Cardiac muscle cell (in vitro differentiated cells and primary cell): ENCODE data around the gene KRT83. TPM values are rescaled to one million over a fixed set of nuclear protein-coding genes. Genes with fewer than 3 reads are reported as not detected.

ENCODE experiments used
- DNase-seq, 2 donors: peaks; one replicate each; pipeline versions ENCODE4 v3.0.0 to v3.0.0-alpha.2; 2010 to 2017; ENCODE audit warnings: low read depth in 1 of 2, low spot score in 1 of 2
- H3K27ac ChIP-seq: fragments of 200-600 bp; sonication (generic); 2 replicates; pipeline ENCODE4 v1.5.1; 2016
- H3K27me3 ChIP-seq: fragments of 200-600 bp; sonication (generic); 2 replicates; pipeline ENCODE4 v1.6.0; 2016; ENCODE audit warnings: control low read depth
- H3K36me3 ChIP-seq: fragments of 200-600 bp; sonication (generic); 2 replicates; pipeline ENCODE4 v1.5.1; 2016; ENCODE audit warnings: control low read depth
- H3K4me1 ChIP-seq: fragments of 200-600 bp; sonication (generic); 2 replicates; pipeline ENCODE4 v1.8.1; 2017; ENCODE audit warnings: low read depth, mild to moderate bottlenecking, mixed run types
- H3K4me3 ChIP-seq: fragments of 200-600 bp; sonication (generic); 2 replicates; pipeline ENCODE4 v1.5.1; 2016; ENCODE audit warnings: mild to moderate bottlenecking
- H3K9me3 ChIP-seq: fragments of 200-600 bp; sonication (generic); 2 replicates; pipeline ENCODE4 v1.5.1; 2017; ENCODE audit warnings: low read depth, mild to moderate bottlenecking, control low read depth
- polyA plus RNA-seq: library from polyadenylated mRNA; unstranded; fragments of >200 nt; fragmentation: Nextera tagmentation; extraction: Ambion mirVana; gene quantifications from 2 replicates; pipeline ENCODE4 v1.2.1, GENCODE V29; 2016
- total RNA-seq: library from RNA; depleted of rRNA; stranded (reverse); fragments of >200 nt; gene quantifications from 2 replicates; pipeline ENCODE4 v1.2.3, GENCODE V29; 2016
- TF ChIP-seq, protein P1 (sequence below): IDR thresholded peaks from 2 replicates; pipeline ENCODE4 v1.5.1; 2012; ENCODE audit warnings: low read depth, mild to moderate bottlenecking, low read length

Gene KRT83
- total RNA-seq: not detected in 2 replicates
- not detected in 2 replicates for polyA plus RNA-seq

DNA sequence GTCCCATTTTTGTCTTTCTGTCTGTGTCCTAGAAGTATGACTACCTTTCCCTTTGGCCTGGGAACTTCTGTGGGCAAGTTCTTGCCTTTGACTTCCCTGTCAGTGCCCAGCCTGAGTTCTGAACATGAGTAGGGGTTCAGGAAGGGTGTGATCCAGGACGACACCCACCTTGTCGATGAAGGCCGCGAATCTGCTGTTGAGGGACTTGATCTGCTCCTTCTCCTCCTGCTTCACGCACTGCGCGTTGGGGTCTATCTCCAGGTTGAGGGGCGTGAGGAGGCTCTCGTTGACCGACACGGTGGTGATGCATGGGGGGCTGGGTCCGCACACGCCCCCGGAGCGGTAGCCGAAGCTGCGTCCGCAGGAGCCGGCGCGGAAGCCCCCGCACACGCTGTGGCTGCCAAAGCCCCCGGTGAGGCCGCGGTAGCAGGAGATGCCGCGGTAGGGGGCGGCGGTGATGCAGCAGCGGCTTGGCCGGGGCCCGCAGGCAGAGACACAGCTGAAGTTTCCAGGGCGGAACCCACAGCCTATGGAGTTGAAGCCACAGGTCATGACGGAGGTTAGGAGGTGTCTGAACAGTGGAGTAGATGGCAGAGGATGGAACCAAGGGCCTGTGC is at the start of gene KRT83:
KRT83 (minus strand) TSS at position 615 of the 617 bp plus-strand sequence; CDS start at position 552, 63 bp downstream.
- DNase-seq: no peak
- peaks cover 69% of the 10 kb centered on the region for H3K27me3 ChIP-seq
- no peaks in the 10 kb centered on the region for H3K36me3 ChIP-seq
- no peak within 1 kb of the TSS for H3K27ac ChIP-seq
- TF ChIP-seq, protein P1, sequence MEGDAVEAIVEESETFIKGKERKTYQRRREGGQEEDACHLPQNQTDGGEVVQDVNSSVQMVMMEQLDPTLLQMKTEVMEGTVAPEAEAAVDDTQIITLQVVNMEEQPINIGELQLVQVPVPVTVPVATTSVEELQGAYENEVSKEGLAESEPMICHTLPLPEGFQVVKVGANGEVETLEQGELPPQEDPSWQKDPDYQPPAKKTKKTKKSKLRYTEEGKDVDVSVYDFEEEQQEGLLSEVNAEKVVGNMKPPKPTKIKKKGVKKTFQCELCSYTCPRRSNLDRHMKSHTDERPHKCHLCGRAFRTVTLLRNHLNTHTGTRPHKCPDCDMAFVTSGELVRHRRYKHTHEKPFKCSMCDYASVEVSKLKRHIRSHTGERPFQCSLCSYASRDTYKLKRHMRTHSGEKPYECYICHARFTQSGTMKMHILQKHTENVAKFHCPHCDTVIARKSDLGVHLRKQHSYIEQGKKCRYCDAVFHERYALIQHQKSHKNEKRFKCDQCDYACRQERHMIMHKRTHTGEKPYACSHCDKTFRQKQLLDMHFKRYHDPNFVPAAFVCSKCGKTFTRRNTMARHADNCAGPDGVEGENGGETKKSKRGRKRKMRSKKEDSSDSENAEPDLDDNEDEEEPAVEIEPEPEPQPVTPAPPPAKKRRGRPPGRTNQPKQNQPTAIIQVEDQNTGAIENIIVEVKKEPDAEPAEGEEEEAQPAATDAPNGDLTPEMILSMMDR: no peak
- no peaks in the 10 kb centered on the region for H3K4me1 ChIP-seq
- H3K9me3 ChIP-seq: no peaks in the 10 kb centered on the region
- H3K4me3 ChIP-seq: no peak within 1 kb of the TSS

DNA sequence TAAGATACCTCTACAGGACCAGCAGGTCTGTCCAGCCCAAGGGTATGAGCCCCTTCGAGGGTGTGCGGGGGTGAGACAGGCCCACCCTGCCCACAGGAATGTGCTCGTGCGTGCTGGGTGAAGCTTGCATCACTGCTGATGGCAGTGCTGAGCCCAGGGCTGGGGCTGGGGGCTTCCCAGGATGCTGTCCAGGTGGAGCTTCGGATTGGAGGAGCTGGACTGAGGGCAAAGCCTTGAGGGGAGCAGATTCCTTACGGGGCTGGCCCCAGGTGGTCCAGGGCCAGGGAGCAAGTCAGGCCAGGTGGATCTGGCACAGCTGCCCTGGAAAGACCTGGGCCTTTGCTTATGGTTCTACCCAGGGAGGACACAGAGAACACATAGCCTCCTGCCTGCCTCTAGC is 48.6 kb upstream of the KRT83 start:
- H3K36me3 ChIP-seq: no peaks in the 10 kb centered on the region
- no peak for DNase-seq
- peaks cover 46% of the 10 kb centered on the region for H3K27me3 ChIP-seq
- TF ChIP-seq, protein P1: no peak
- H3K4me3 ChIP-seq: no peak overlapping the region
- no peak overlapping the region for H3K27ac ChIP-seq
- no peaks in the 10 kb centered on the region for H3K9me3 ChIP-seq
- H3K4me1 ChIP-seq: no peaks in the 10 kb centered on the region

DNA sequence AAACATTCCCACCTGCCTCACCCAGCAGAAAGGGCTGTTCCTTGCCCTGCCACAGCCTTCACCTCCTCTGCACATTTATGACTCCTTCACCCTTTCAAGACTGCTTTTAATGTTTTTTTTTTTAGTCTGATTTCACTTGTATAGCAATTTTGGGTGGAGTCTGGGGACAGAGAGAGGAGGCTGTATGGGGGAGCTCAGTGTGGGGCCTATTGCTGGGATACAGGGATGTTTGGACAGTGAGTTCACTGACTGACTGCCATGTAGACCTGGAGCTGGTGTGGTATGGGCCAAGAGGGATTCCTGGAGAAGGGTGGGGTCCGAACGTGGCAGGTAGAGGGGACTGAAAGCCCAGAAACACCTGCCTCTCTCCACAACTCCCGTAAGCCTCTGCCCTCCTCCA is 48.0 kb upstream of the KRT83 start:
- Histone ChIP-seq H3K4me3 (no peak overlapping the region), H3K27me3 (peaks cover 52% of the 10 kb centered on the region), H3K36me3 (no peaks in the 10 kb centered on the region), H3K4me1 (no peaks in the 10 kb centered on the region), H3K9me3 (no peaks in the 10 kb centered on the region), H3K27ac (no peak overlapping the region)
- no peak for DNase-seq
- TF ChIP-seq, protein P1: no peak

DNA sequence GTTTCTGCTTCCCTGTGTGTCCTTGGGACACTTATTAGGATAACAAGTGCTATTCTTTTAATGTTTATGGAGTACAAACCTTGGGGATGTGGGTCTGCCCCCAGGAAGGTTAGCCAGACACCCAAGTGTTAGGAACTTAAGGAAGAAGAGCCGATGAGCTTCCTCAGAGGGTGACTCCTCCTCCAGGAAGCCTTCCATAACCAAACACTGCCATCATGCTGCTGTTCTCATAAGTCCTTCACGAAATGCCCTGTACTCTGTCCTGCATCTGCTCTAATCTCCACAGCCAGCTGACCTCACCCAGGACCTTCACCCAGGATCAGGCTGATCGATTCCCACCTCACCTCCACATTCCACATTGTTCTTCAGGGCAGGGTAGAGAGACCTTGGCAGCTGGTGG is 47.3 kb upstream of the KRT83 start:
- Histone ChIP-seq H3K27ac (no peak overlapping the region), H3K27me3 (peaks cover 57% of the 10 kb centered on the region), H3K36me3 (no peaks in the 10 kb centered on the region), H3K4me1 (no peaks in the 10 kb centered on the region), H3K9me3 (no peaks in the 10 kb centered on the region), H3K4me3 (no peak overlapping the region)
- DNase-seq: no peak
- TF ChIP-seq, protein P1: no peak

DNA sequence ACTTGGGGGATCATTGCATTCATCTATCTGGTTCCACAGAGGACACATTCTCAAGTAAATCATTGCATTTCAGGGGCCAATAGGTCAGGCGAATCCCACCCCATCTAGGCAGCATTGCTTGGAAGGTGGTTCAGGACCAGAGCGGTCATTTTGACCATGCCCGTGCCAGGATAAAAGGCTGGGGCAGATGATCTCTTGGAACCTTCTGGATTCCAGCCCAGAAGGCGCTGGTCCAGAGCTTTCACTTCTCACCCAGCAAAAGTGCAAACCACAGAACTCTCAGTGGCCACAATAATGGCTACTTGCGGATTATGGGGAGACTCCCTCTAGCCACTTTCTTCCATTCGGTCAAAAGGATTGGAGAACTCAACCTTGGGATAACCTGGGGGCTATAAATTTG is 46.7 kb upstream of the KRT83 start:
- Histone ChIP-seq H3K4me3 (no peak overlapping the region), H3K27me3 (peaks cover 59% of the 10 kb centered on the region), H3K27ac (no peak overlapping the region), H3K9me3 (no peaks in the 10 kb centered on the region), H3K36me3 (no peaks in the 10 kb centered on the region), H3K4me1 (no peaks in the 10 kb centered on the region)
- TF ChIP-seq, protein P1: no peak
- DNase-seq: no peak
